DMS114 treated with DMSO at 0.1 percent for 48 hours (cell line): ENCODE data around the gene CDH23.

Experiments used
- DNase-seq: peaks from one replicate; lab custom pipeline; 2025; ENCODE audit not compliant: unreplicated experiment; lab: John Stamatoyannopoulos, UW

CDH23 gene

GRCh38 chr10:71632896-71633600 lies 236.3 kb downstream of the CDH23 start:
- no peak for DNase-seq

- DNase-seq, result no peak
Measured at GRCh38 chr10:71633920-71634319, 237.2 kb downstream of the CDH23 start.

- DNase-seq, result no peak
Measured at GRCh38 chr10:71634531-71635164, 237.9 kb downstream of the CDH23 start.

- DNase-seq, result no peak
Measured at GRCh38 chr10:71635251-71635866, 238.6 kb downstream of the CDH23 start.

GRCh38 chr10:71635867-71636266 lies 239.1 kb downstream of the CDH23 start:
- no peak for DNase-seq

GRCh38 chr10:71636588-71636987 lies 239.9 kb downstream of the CDH23 start:
- DNase-seq, result no peak

- no peak for DNase-seq
Measured at GRCh38 chr10:71637305-71637704, 240.6 kb downstream of the CDH23 start.

- DNase-seq, result no peak
Measured at GRCh38 chr10:71638064-71638821, 241.5 kb downstream of the CDH23 start.

- no peak for DNase-seq
Measured at GRCh38 chr10:71638822-71639719, 242.4 kb downstream of the CDH23 start.

GRCh38 chr10:71640607-71641006 lies 243.9 kb downstream of the CDH23 start:
- DNase-seq, result no peak

GRCh38 chr10:71641449-71641848 lies 244.7 kb downstream of the CDH23 start:
- DNase-seq, result no peak

GRCh38 chr10:71641986-71642385 lies 245.3 kb downstream of the CDH23 start:
- no peak for DNase-seq

GRCh38 chr10:71643904-71644303 lies 247.2 kb downstream of the CDH23 start:
- no peak for DNase-seq

- DNase-seq, result no peak
Measured at GRCh38 chr10:71644307-71645180, 247.8 kb downstream of the CDH23 start.

GRCh38 chr10:71645185-71645584 lies 248.5 kb downstream of the CDH23 start:
- no peak for DNase-seq

GRCh38 chr10:71646037-71646436 lies 249.3 kb downstream of the CDH23 start:
- no peak for DNase-seq

- DNase-seq, result no peak
Measured at GRCh38 chr10:71646592-71647292, 250.0 kb downstream of the CDH23 start.

GRCh38 chr10:71647526-71648253 lies 251.0 kb downstream of the CDH23 start:
- DNase-seq, result no peak
